Hepatocyte (in vitro differentiated cells): ENCODE results near the gene SLC19A2. TPM values are rescaled to one million over a fixed set of nuclear protein-coding genes. Genes with fewer than 3 reads are reported as not detected.

Experiments used
- DNase-seq: peaks from one replicate; pipeline ENCODE4 v3.0.0-alpha.2; 2016; ENCODE audit warnings: low spot score
- H2AFZ ChIP-seq: fragments of 200-600 bp; sonication (generic); 2 replicates; pipeline ENCODE4 v1.6.0; 2016; ENCODE audit warnings: antibody characterized with exemption, mild to moderate bottlenecking
- H3K27ac ChIP-seq: fragments of 200-600 bp; sonication (generic); 2 replicates; pipeline ENCODE4 v1.5.1; 2016; ENCODE audit warnings: mild to moderate bottlenecking
- H3K27me3 ChIP-seq: fragments of 200-600 bp; sonication (generic); 2 replicates; pipeline ENCODE4 v1.6.1; 2016
- H3K36me3 ChIP-seq: fragments of 200-600 bp; sonication (generic); replicated peaks from 2 replicates; pipeline ENCODE4 v1.5.1; 2016; ENCODE audit warnings: low read depth; ENCODE audit not compliant: insufficient read depth
- H3K4me1 ChIP-seq: fragments of 200-600 bp; sonication (generic); 2 replicates; pipeline ENCODE4 v1.5.1; 2016; ENCODE audit warnings: mild to moderate bottlenecking, moderate library complexity; ENCODE audit not compliant: insufficient read depth
- H3K4me2 ChIP-seq: fragments of 200-600 bp; sonication (generic); 2 replicates; pipeline ENCODE4 v1.6.0; 2016
- H3K4me3 ChIP-seq: fragments of 200-600 bp; sonication (generic); 2 replicates; pipeline ENCODE4 v1.5.1; 2016; ENCODE audit warnings: mild to moderate bottlenecking
- H3K79me2 ChIP-seq: fragments of 200-600 bp; sonication (generic); 2 replicates; pipeline ENCODE4 v1.6.0; 2017; ENCODE audit warnings: mild to moderate bottlenecking
- H3K9me2 ChIP-seq: fragments of 200-600 bp; sonication (generic); replicated peaks from 2 replicates; pipeline ENCODE4 v1.6.0; 2017; ENCODE audit warnings: mild to moderate bottlenecking; ENCODE audit not compliant: insufficient read depth
- H3K9me3 ChIP-seq: fragments of 200-600 bp; sonication (generic); 2 replicates; pipeline ENCODE4 v1.5.1; 2016; ENCODE audit warnings: low read depth, mild to moderate bottlenecking
- H4K20me1 ChIP-seq: fragments of 200-600 bp; sonication (generic); 2 replicates; pipeline ENCODE4 v1.6.0; 2016; ENCODE audit warnings: mild to moderate bottlenecking; ENCODE audit not compliant: insufficient read depth, poor library complexity, severe bottlenecking
- CTCF ChIP-seq: fragments of 200-600 bp; sonication (generic); IDR thresholded peaks from 2 replicates; pipeline ENCODE4 v1.5.1; 2016; ENCODE audit warnings: antibody characterized with exemption, mild to moderate bottlenecking; ENCODE audit not compliant: poor library complexity
- EZH2 ChIP-seq: fragments of 200-600 bp; sonication (generic); IDR thresholded peaks from 2 replicates; pipeline ENCODE4 v1.6.1; 2016; ENCODE audit warnings: antibody characterized with exemption, mild to moderate bottlenecking, borderline replicate concordance
- EZH2phosphoT487 ChIP-seq: fragments of 200-600 bp; sonication (generic); IDR thresholded peaks from one replicate; pipeline ENCODE4 v1.6.1; 2018; ENCODE audit warnings: antibody characterized with exemption, mild to moderate bottlenecking, low read depth, moderate library complexity; ENCODE audit not compliant: unreplicated experiment, severe bottlenecking
- WGBS: methylation state at CpG from one replicate; pipeline ENCODE4 v1.1.6; 2016; ENCODE audit warnings: low lambda C conversion rate; ENCODE audit errors: missing lambda C conversion rate; 5-methylcytosine and 5-hydroxymethylcytosine counted together
- polyA plus RNA-seq: library from polyadenylated mRNA; unstranded; fragments of >200 nt; fragmentation: Nextera tagmentation; extraction: Ambion mirVana; gene quantifications from 2 replicates; pipeline ENCODE4 v1.2.1, GENCODE V29; 2016
- total RNA-seq: library from RNA; depleted of rRNA; stranded (reverse); fragments of >200 nt; gene quantifications from 2 replicates; pipeline ENCODE4 v1.2.3, GENCODE V29; 2014

The SLC19A2 gene
- total and polyA plus RNA-seq, 2 experiments from 2014 or later, result 15.0 to 41.7 TPM

- Histone ChIP-seq H3K9me3 (no peaks in the 10 kb centered on the region), H3K4me3 (no peak overlapping the region), H4K20me1 (peaks cover 49% of the 10 kb centered on the region), H3K27ac (no peak overlapping the region), H2AFZ (no peak overlapping the region), H3K4me2 (no peak overlapping the region), H3K9me2 (no peaks in the 10 kb centered on the region), H3K36me3 (no peaks in the 10 kb centered on the region), H3K79me2 (peaks cover 89% of the 10 kb centered on the region), H3K27me3 (no peaks in the 10 kb centered on the region), H3K4me1 (peaks cover 15% of the 10 kb centered on the region)
- TF ChIP-seq EZH2phosphoT487 (no peak), CTCF (no peak)
- no peak for DNase-seq
- WGBS, result 96% methylated on average over 5 of the region's 5 CpGs
Measured at GRCh38 chr1:169478094-169478672, 7.6 kb downstream of the SLC19A2 start.

DNA sequence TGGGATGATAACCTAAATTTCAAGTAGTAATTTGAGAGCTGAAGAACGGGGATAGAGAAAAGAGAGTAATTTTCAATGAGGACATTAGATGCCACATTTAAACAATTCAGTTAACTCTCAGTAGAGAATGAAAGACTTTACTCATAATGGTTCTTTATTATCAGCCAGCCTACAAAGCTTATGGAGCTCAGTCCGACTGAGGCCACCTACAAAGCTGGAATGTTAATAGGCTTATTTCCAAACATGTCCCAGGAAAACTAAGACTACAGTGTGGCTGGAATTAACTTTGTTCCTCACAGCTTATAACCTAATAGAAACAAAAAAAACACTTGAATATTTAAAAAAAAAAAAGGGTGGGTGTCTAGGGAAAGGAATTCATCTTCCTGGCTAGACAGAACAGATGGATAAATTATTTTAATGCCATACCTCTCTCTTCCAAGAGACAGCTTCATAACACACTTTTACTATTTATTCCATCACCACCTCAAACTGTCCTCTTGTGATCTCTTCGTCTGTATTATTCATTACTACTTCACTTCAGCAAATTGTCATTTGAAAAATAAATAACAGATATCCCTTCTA is 9.8 kb downstream of the SLC19A2 start:
- H3K27ac ChIP-seq, result no peak overlapping the region

DNA sequence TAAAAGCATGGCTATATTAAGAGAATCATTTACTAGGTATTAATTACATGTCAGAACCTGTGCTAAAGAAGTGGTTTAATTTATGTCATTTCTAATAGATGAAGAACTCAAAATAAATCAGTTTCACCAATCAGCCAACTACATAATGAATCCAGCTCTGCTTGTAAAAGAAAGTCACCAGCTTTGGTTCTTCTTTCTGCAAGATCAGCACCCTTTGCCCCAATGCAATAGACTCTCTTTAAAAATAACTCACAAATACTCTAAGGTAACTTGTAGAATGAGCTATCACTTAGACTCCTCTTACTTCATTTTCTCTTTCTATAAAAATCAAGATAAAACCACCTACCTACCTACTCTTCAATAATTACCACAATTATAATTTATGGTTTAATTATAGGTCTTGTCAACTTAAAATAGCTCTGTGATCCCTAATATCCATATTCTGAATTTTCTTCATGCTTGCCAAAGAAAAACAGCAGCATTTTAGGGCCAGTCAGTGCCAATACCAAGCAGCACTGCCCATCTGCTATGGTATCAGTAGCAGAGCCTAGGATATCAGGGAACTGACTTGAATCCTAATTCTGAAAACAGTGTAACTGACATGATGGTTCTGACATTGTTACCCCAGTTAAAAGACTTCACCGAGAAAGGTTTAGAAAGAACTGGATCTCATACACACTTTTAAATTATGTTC is 11.3 kb downstream of the SLC19A2 start:
- H2AFZ ChIP-seq, result no peak overlapping the region
- H3K36me3 ChIP-seq, result no peaks in the 10 kb centered on the region
- no peak for DNase-seq
- WGBS, result 75% methylated on average over 1 of the region's 1 CpG
- H3K4me3 ChIP-seq, result no peak overlapping the region
- no peak for TF ChIP-seq EZH2phosphoT487
- TF ChIP-seq CTCF, result no peak
- no peak for TF ChIP-seq EZH2
- H4K20me1 ChIP-seq, result peaks cover 26% of the 10 kb centered on the region
- no peaks in the 10 kb centered on the region for H3K9me3 ChIP-seq
- H3K79me2 ChIP-seq, result peaks cover 62% of the 10 kb centered on the region
- no peaks in the 10 kb centered on the region for H3K9me2 ChIP-seq
- H3K27ac ChIP-seq, result no peak overlapping the region
- no peak overlapping the region for H3K4me2 ChIP-seq
- H3K27me3 ChIP-seq, result no peaks in the 10 kb centered on the region
- H3K4me1 ChIP-seq, result peaks cover 4% of the 10 kb centered on the region

More for the DNA sequence above, 9.8 kb downstream of the SLC19A2 start:
- Histone ChIP-seq H3K9me2 (no peaks in the 10 kb centered on the region), H3K79me2 (peaks cover 77% of the 10 kb centered on the region), H2AFZ (no peak overlapping the region), H3K4me3 (no peak overlapping the region), H3K4me2 (no peak overlapping the region), H3K36me3 (no peaks in the 10 kb centered on the region), H3K4me1 (peaks cover 10% of the 10 kb centered on the region), H4K20me1 (peaks cover 38% of the 10 kb centered on the region), H3K9me3 (no peaks in the 10 kb centered on the region), H3K27me3 (no peaks in the 10 kb centered on the region)
- 50% methylated on average over 3 of the region's 3 CpGs for WGBS
- no peak for TF ChIP-seq EZH2phosphoT487
- no peak for TF ChIP-seq CTCF
- no peak for TF ChIP-seq EZH2
- no peak for DNase-seq
